GM23338 (cell line): ENCODE data around the gene ARHGAP42. TPM values are rescaled to one million over a fixed set of nuclear protein-coding genes. Genes with fewer than 3 reads are reported as not detected.

Experiments
- ATAC-seq: fragments of 200-7000 bp; cut with Tn5 transposase; 3 replicates; pipeline ENCODE4 v1.9.1; 2020
- DNase-seq: peaks from one replicate; pipeline ENCODE4 v3.0.0-alpha.2; 2015; ENCODE audit warnings: low spot score
- H2AFZ ChIP-seq: fragments of 200-600 bp; sonication (generic); 2 replicates; pipeline ENCODE4 v1.8.0; 2016; ENCODE audit warnings: antibody characterized with exemption, mild to moderate bottlenecking, moderate library complexity
- H3F3A ChIP-seq: fragments of 200-600 bp; sonication (generic); replicated peaks from 2 replicates; pipeline ENCODE4 v1.8.0; 2017; ENCODE audit warnings: antibody characterized with exemption, mixed run types, low read depth
- H3K27ac ChIP-seq: fragments of 200-600 bp; sonication (generic); 2 replicates; pipeline ENCODE4 v1.6.1; 2016; ENCODE audit warnings: low read depth
- H3K27me3 ChIP-seq: fragments of 200-600 bp; sonication (generic); 2 replicates; pipeline ENCODE4 v1.8.0; 2016; ENCODE audit warnings: mild to moderate bottlenecking, mixed run types, moderate library complexity; ENCODE audit not compliant: insufficient read depth
- H3K36me3 ChIP-seq: fragments of 200-600 bp; sonication (generic); 2 replicates; pipeline ENCODE4 v1.8.0; 2016; ENCODE audit warnings: mild to moderate bottlenecking; ENCODE audit not compliant: insufficient read depth
- H3K4me1 ChIP-seq: fragments of 200-600 bp; sonication (generic); 2 replicates; pipeline ENCODE4 v1.8.0; 2016; ENCODE audit warnings: mild to moderate bottlenecking, moderate library complexity; ENCODE audit not compliant: insufficient read depth
- H3K4me2 ChIP-seq: fragments of 200-600 bp; sonication (generic); 2 replicates; pipeline ENCODE4 v1.7.1; 2017; ENCODE audit warnings: mixed run types
- H3K4me3 ChIP-seq: fragments of 200-600 bp; sonication (generic); 2 replicates; pipeline ENCODE4 v1.6.1; 2016; ENCODE audit warnings: mixed run types
- H3K79me2 ChIP-seq: fragments of 200-600 bp; sonication (generic); replicated peaks from 2 replicates; pipeline ENCODE4 v1.8.0; 2017; ENCODE audit warnings: mild to moderate bottlenecking; ENCODE audit not compliant: insufficient read depth
- H3K9me2 ChIP-seq: fragments of 200-600 bp; sonication (generic); 2 replicates; pipeline ENCODE4 v1.8.0; 2017; ENCODE audit not compliant: insufficient read depth
- H4K20me1 ChIP-seq: fragments of 200-600 bp; sonication (generic); replicated peaks from 2 replicates; pipeline ENCODE4 v1.8.0; 2017; ENCODE audit warnings: mild to moderate bottlenecking; ENCODE audit not compliant: insufficient read depth
- H3K27ac Mint-ChIP-seq: 2 replicates; pipeline ENCODE4 v1.8.0; 2020; ENCODE audit warnings: inconsistent platforms, mild to moderate bottlenecking, moderate library complexity, mixed read lengths
- H3K27me3 Mint-ChIP-seq: 3 replicates; pipeline ENCODE4 v1.8.0; 2022; ENCODE audit warnings: low read depth, mild to moderate bottlenecking, moderate library complexity, mixed read lengths, inconsistent platforms; ENCODE audit not compliant: insufficient read depth, poor library complexity
- H3K36me3 Mint-ChIP-seq: 3 replicates; pipeline ENCODE4 v1.8.0; 2021; ENCODE audit warnings: low read depth, mild to moderate bottlenecking, inconsistent platforms, moderate library complexity, mixed read lengths
- H3K4me1 Mint-ChIP-seq: 3 replicates; pipeline ENCODE4 v1.8.0; 2020; ENCODE audit warnings: mild to moderate bottlenecking, inconsistent platforms, mixed read lengths
- H3K4me3 Mint-ChIP-seq: 3 replicates; pipeline ENCODE4 v1.8.0; 2021; ENCODE audit warnings: moderate library complexity, mild to moderate bottlenecking, inconsistent platforms, mixed read lengths
- H3K9me3 Mint-ChIP-seq: 3 replicates; pipeline ENCODE4 v1.8.0; 2020; ENCODE audit warnings: moderate library complexity, mild to moderate bottlenecking, inconsistent platforms, mixed read lengths
- CREB1 ChIP-seq: fragments of 250-450 bp; sonication (Bioruptor Pico); IDR thresholded peaks from 2 replicates; pipeline ENCODE4 v1.5.0; 2020; ENCODE audit warnings: low read depth, mild to moderate bottlenecking, moderate library complexity
- CTCF ChIP-seq, 2 experiments: fragments of 200-600 bp in 1 of 2; sonication (generic) in 1 of 2; conservative IDR thresholded peaks; 2 replicates each; pipeline versions ENCODE4 v1.5.1 to v1.6.1; 2016 to 2017; ENCODE audit warnings: antibody characterized with exemption in 2 of 2, low read depth in 2 of 2, mild to moderate bottlenecking in 2 of 2, moderate library complexity in 1 of 2
- ETS1 ChIP-seq: IDR thresholded peaks from 2 replicates; pipeline ENCODE4 v1.6.1; 2016; ENCODE audit warnings: antibody characterized with exemption
- EZH2 ChIP-seq: fragments of 200-600 bp; sonication (generic); IDR thresholded peaks from one replicate; pipeline ENCODE4 v1.8.0; 2017; ENCODE audit warnings: antibody characterized with exemption, mild to moderate bottlenecking, low read depth; ENCODE audit not compliant: unreplicated experiment
- EZH2phosphoT487 ChIP-seq: fragments of 200-600 bp; sonication (generic); IDR thresholded peaks from one replicate; pipeline ENCODE4 v1.8.1; 2018; ENCODE audit warnings: antibody characterized with exemption; ENCODE audit not compliant: unreplicated experiment
- JUNB ChIP-seq: IDR thresholded peaks from one replicate; pipeline ENCODE4 v1.6.1; 2016; ENCODE audit warnings: antibody characterized with exemption; ENCODE audit not compliant: unreplicated experiment
- NANOG ChIP-seq: IDR thresholded peaks from 2 replicates; pipeline ENCODE4 v1.6.1; 2016; ENCODE audit warnings: antibody characterized with exemption, borderline replicate concordance
- POLR2AphosphoS5 ChIP-seq: IDR thresholded peaks from 2 replicates; pipeline ENCODE4 v1.6.1; 2016; ENCODE audit warnings: antibody characterized with exemption, low read depth
- REST ChIP-seq: IDR thresholded peaks from one replicate; pipeline ENCODE4 v1.6.1; 2018; ENCODE audit warnings: antibody characterized with exemption; ENCODE audit not compliant: unreplicated experiment
- STAT1 ChIP-seq: IDR thresholded peaks from one replicate; pipeline ENCODE4 v1.6.1; 2016; ENCODE audit warnings: antibody characterized with exemption; ENCODE audit not compliant: unreplicated experiment
- ZNF114 ChIP-seq: fragments of 250-450 bp; sonication (Bioruptor Pico); IDR thresholded peaks from 2 replicates; pipeline ENCODE4 v1.5.0; 2020; ENCODE audit warnings: mild to moderate bottlenecking, moderate library complexity
- ZNF331 ChIP-seq: fragments of 250-450 bp; sonication (Bioruptor Pico); IDR thresholded peaks from 2 replicates; pipeline ENCODE4 v1.5.0; 2020; ENCODE audit warnings: low read depth, mild to moderate bottlenecking, moderate library complexity
- ZNF462 ChIP-seq: fragments of 250-450 bp; sonication (Bioruptor Pico); IDR thresholded peaks from 2 replicates; pipeline ENCODE4 v1.5.0; 2020; ENCODE audit warnings: mild to moderate bottlenecking, moderate library complexity
- polyA plus RNA-seq: library from polyadenylated mRNA; unstranded; fragments of >200 nt; fragmentation: Nextera tagmentation; extraction: Ambion mirVana; gene quantifications from 2 replicates; pipeline ENCODE4 v1.2.1, GENCODE V29; 2016
- total RNA-seq: library from RNA; depleted of rRNA; stranded (reverse); fragments of >200 nt; shearing (Covaris generic); gene quantifications from 2 replicates; pipeline ENCODE4 v1.2.3, GENCODE V29; 2014

Gene ARHGAP42
- total and polyA plus RNA-seq, 2 experiments from 2014 or later = 23.7 to 35.7 TPM

- no peak overlapping the region for H3K4me2 ChIP-seq
- H3F3A ChIP-seq = no peaks in the 10 kb centered on the region
- H3K4me1 Mint-ChIP-seq = peaks cover 12% of the 10 kb centered on the region
- no peak overlapping the region for H3K4me3 ChIP-seq
- H3K27me3 Mint-ChIP-seq = no peaks in the 10 kb centered on the region
- H3K36me3 ChIP-seq = peaks cover 5% of the 10 kb centered on the region; the same call in 1 of the 2 replicates
- peaks cover 5% of the 10 kb centered on the region for H3K79me2 ChIP-seq
- H3K9me2 ChIP-seq = no peaks in the 10 kb centered on the region
- peaks cover 4% of the 10 kb centered on the region; the same call in 1 of the 2 replicates for H3K4me1 ChIP-seq
- H3K27ac ChIP-seq = 0 out of 2 replicates have a peak overlapping the region, but pooled peaks have one; percentile 59
- TF ChIP-seq ETS1 = no peak
- TF ChIP-seq NANOG = no peak
- TF ChIP-seq ZNF462 (CRISPR knock-in tag) = no peak
- TF ChIP-seq POLR2AphosphoS5 = no peak
- TF ChIP-seq ZNF114 (CRISPR knock-in tag) = no peak
- TF ChIP-seq REST = no peak
- no peak for TF ChIP-seq ZNF331
- TF ChIP-seq CREB1 (CRISPR knock-in tag) = no peak
- TF ChIP-seq JUNB = no peak
- no peak for TF ChIP-seq STAT1
- no peak for TF ChIP-seq CTCF (conservative IDR thresholded peaks at IDR 0.05; ENCODE audit: low read depth in 2 of 2)
- no peak for TF ChIP-seq EZH2
- TF ChIP-seq EZH2phosphoT487 = no peak
- H3K27ac Mint-ChIP-seq = no peak overlapping the region
- H3K27me3 ChIP-seq = no peaks in the 10 kb centered on the region
- H3K9me3 Mint-ChIP-seq = no peaks in the 10 kb centered on the region
- ATAC-seq = no peak; the same call in 1 of the 3 replicates
- H4K20me1 ChIP-seq = no peaks in the 10 kb centered on the region
- no peak overlapping the region for H2AFZ ChIP-seq
- peaks cover 4% of the 10 kb centered on the region; the same call in 1 of the 3 replicates for H3K36me3 Mint-ChIP-seq
- no peak for DNase-seq
- H3K4me3 Mint-ChIP-seq = no peak overlapping the region
These were observed 87.8 kb downstream of the ARHGAP42 start for GRCh38 chr11:100774859-100775258.
